ENCODE results near the gene A4GALT.

DNA sequence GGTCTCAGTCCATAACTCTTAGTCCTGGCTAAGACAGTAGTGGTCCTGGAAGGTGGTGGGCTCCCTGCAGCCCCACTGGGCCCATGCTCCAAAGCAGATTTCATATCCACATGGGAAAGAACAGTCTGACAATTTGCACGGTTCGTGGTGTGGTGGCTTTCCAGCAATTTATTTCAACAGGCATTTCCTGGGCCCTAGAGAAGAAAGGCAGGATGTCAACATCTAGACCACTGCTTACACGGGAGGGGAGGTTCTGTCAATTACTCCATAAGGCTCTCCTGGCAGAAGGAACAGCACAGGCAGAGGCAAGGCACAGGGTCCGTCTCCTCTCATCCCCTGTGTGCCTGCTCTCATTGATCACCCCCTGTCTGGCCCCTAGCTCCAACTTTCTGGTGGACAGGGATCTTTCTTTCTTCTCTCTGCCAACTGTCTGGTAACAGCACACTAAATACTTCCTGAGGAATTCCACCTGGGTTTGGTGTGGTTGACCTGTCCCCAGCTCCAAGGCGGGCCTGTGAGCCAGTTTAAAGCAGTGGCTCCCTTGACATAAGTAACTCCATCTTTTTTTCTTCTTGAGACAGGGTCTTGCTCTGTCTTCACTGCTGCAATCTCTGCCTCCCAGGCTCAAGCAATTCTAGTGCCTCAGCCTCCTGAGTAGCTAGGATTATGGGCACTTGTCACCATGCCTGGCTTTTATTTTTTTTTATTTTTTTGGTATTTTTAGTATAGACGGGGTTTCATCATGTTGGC is 5.1 kb upstream of the A4GALT start:
- TF ChIP-seq, protein P1, sequence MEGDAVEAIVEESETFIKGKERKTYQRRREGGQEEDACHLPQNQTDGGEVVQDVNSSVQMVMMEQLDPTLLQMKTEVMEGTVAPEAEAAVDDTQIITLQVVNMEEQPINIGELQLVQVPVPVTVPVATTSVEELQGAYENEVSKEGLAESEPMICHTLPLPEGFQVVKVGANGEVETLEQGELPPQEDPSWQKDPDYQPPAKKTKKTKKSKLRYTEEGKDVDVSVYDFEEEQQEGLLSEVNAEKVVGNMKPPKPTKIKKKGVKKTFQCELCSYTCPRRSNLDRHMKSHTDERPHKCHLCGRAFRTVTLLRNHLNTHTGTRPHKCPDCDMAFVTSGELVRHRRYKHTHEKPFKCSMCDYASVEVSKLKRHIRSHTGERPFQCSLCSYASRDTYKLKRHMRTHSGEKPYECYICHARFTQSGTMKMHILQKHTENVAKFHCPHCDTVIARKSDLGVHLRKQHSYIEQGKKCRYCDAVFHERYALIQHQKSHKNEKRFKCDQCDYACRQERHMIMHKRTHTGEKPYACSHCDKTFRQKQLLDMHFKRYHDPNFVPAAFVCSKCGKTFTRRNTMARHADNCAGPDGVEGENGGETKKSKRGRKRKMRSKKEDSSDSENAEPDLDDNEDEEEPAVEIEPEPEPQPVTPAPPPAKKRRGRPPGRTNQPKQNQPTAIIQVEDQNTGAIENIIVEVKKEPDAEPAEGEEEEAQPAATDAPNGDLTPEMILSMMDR (conservative IDR thresholded peaks at IDR 0.05; ENCODE audit: low read depth in 2 of 2) = no peak
- TF ChIP-seq POLR2AphosphoS5 (IDR thresholded peaks at IDR 0.05; ENCODE audit: low read depth) = no peak
- TF ChIP-seq EZH2 (IDR thresholded peaks at IDR 0.05; ENCODE audit: low read depth, unreplicated experiment) = no peak
- TF ChIP-seq EZH2phosphoT487 (IDR thresholded peaks at IDR 0.05; ENCODE audit: unreplicated experiment) = no peak
- TF ChIP-seq, protein P2, sequence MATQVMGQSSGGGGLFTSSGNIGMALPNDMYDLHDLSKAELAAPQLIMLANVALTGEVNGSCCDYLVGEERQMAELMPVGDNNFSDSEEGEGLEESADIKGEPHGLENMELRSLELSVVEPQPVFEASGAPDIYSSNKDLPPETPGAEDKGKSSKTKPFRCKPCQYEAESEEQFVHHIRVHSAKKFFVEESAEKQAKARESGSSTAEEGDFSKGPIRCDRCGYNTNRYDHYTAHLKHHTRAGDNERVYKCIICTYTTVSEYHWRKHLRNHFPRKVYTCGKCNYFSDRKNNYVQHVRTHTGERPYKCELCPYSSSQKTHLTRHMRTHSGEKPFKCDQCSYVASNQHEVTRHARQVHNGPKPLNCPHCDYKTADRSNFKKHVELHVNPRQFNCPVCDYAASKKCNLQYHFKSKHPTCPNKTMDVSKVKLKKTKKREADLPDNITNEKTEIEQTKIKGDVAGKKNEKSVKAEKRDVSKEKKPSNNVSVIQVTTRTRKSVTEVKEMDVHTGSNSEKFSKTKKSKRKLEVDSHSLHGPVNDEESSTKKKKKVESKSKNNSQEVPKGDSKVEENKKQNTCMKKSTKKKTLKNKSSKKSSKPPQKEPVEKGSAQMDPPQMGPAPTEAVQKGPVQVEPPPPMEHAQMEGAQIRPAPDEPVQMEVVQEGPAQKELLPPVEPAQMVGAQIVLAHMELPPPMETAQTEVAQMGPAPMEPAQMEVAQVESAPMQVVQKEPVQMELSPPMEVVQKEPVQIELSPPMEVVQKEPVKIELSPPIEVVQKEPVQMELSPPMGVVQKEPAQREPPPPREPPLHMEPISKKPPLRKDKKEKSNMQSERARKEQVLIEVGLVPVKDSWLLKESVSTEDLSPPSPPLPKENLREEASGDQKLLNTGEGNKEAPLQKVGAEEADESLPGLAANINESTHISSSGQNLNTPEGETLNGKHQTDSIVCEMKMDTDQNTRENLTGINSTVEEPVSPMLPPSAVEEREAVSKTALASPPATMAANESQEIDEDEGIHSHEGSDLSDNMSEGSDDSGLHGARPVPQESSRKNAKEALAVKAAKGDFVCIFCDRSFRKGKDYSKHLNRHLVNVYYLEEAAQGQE (IDR thresholded peaks at IDR 0.05; ENCODE audit: unreplicated experiment) = no peak
